ENCODE data around the gene SHB.
"Not testable (repeated sequence)": the region's sequence is repeated elsewhere in the genome, so short reads cannot be mapped to it uniquely, and the experiment has no call there.

The SHB gene

DNA sequence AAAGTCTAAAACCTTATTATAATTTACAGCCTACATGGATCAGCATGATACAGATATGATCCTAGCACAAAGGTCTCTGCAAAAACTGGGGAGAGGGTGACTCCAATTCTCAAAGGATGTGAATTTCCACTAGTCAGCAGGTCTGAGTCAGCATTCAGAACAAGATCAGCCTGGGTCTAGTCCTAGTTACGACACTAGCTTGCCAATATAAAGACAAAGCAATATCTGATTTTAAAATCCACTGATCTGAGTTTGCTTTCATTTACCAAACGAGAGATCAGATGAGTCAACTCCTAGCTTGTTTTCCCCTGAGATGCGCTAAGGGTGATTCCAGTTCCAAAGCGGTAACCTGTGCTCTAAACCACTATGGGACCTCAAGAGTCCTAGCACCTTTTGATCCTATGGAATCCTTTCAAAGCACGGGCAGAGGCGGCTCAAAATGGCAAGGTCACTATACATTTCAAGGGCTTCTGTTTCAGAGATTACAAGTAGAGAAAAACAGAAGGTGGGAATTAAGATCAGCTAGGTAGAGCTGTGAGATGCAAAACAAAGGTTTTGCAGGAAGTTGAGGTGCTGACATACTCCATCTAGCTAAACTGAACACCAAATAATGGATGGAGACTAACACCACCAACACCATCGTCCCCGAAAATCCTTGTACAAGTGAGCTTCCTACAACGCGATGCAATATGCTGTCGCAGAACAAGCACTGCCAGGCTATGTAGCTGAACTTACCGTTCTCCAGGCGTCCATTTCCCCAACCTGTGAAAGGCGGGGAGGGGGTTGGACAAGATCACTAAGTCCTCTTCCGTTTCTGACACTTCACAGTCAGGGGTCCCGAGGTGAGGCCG is 166.0 kb downstream of the SHB start:
- DNase-seq (ENCODE audit: low read depth): no peak

DNA sequence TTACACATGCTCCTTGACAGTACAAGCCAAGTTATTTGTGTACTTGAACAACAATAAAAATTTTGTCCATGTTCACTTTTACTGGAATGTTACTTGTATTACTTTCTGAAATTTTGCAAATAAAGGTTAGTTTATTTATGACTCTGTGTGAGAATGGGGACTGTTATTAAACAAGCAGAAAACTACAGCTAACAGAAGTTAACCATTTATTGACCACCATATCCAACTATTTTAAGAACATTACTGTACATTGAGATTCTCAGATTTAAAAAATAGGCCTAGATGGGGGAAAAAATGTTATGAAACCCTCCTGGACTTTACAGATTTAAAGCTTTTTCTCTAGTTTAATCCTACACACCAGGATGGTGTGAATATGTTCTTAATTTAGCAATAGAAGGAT is 166.9 kb downstream of the SHB start:
- DNase-seq (ENCODE audit: low read depth): no peak

DNA sequence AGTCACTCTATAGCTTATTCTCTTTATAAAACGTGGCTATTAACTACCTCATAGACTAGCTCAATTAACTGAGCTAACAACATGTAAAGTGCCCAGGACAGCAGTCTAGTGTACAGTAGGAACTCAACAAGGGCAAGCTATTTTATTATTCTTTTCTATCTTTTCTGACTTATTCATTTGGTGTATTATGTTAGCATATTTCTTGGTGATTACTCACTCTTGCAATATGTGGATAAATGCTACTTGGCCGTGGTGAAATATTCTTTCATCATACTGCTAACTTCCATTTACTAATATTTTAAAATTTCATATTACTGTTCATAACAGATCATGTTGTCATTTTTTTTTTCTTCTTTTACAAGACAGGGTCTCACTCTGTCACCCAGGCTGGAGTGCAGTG is 170.0 kb downstream of the SHB start:
- DNase-seq (ENCODE audit: low read depth): peak; percentile 27

DNA sequence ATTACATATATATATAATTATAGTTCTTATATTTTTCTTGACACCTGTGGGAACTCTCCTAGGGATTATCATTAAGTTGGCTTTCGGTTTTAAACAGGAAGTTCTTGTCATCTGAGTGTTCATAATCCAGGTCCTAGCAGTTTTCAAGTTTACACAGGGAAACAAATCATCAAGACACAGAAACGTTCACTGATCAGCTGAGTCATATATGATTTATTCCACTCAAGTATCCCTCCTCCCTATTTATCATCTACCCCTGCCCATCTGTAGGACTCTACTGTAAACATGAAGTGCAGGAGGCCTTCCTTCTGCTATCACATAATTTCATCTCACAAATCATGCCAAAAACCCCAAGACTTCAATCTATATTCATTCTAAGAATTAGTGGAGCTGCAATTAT is 171.4 kb downstream of the SHB start:
- DNase-seq (ENCODE audit: low read depth): no peak

- no peak for DNase-seq (ENCODE audit: low read depth)
These were observed 177.0 kb downstream of the SHB start for GRCh38 chr9:37892063-37892462.

GRCh38 chr9:37891042-37891441 is 178.0 kb downstream of the SHB start:
- DNase-seq (ENCODE audit: low read depth): not testable (repeated sequence)

DNA sequence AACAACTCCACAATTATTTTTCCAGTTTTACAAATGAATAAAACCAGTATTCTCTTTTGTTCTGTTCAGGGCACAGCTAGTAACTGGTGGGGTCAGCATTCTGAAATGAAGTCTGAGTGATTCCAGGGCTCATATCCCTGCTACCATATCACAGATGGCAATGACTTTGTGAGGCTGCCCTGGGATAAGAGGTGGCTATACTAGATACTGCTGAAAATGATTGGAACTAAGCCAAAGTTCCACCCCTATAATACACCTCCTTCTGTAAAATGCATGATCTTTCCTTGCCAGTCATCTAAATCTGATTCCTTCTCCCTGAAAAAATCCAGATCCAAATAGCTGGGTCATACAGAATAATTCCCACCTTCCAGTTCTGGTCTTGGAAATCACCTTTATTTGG is 179.5 kb downstream of the SHB start:
- no peak for DNase-seq (ENCODE audit: low read depth)

DNA sequence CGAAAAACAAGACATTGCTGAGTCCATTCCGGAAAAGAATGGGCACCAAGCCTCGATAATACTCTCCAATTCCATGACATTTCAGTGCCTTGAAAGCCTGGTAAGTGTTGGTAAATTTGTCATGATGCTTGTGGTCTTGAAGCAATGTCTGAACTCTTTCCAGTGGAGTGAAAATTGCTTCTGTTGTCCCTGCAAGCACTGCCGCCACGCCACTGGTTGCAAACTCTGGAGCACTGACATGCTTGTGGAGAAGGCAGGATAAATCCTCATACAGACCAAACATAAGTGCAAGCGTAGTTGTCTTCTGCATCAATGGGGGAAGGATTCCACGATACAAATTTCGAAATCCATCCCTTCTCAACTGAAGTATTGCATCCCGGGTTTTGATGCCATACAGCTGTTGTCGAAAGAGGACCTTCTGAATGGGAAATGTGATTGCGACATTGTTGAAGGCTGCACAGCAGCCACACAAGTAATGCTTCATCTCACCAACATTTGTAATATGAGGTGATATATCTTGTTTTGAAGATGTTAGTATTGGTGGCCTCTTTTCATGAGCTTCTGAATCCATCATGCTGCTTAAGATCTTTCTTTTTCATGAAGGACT is 180.9 kb downstream of the SHB start:
- not testable (repeated sequence) for DNase-seq (ENCODE audit: low read depth)

DNA sequence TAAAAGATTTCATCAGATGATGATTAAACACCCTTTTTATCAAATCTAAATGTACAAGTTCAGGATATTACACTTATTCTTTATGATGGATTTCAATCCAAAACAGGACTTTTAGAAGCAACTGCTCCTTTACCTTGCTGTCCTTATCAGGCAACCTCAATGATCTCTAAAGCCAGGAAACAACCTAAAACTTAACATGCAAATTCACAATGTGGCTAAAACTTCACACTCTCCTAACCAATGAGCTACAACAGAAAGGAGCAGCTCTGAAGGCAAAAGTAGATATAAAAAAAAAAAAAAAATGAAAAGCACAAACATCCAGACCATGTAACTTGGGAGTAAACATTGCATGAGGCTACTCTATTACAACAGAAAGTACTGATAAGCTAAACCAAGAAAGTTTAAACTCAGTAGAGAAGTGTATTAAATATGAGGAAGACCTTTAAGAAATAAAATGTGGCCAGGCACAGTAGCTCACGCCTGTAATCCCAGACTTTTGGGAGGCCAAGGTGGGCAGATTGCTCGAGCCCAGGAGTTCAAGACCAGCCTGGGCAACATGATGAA is 188.0 kb downstream of the SHB start:
- no peak for DNase-seq (ENCODE audit: low read depth)

DNA sequence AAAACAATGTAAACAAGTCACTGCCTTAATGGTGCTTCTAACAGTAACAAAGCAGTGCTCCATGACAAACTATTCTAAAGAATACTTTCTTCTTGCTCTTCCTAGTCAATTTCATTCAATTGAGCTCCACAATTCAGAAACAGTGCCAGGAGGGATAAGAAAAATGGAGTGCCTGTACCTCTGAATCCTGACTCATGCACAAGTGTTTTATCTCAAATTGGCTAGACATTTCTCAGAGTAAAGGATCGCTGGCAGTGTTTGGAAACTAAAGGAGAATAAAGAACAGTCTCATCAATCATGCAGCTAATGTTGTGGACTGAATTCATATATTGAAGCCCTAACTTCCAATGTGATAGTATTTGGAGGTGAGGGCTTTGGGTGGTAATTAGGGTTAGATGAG is 192.7 kb downstream of the SHB start:
- DNase-seq (ENCODE audit: low read depth): no peak

DNA sequence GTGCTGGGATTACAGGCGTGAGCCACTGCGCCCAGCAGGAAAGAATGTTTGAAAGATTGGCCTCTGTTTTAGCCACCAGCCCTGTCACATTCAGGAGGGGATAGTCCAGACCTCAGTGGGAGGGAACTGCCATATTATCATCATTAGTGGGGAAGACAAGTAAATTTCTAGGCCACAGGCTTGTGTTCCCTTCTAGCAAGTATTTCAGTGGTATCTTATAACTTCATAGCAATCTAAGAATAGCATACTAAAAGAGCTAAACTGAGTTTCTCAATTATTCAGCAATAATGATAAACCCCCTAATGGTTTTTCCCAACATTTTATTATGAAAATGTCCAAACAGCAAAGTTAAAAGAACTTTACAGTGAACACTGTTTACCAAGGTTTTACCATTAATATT is 195.1 kb downstream of the SHB start:
- DNase-seq (ENCODE audit: low read depth): no peak

DNA sequence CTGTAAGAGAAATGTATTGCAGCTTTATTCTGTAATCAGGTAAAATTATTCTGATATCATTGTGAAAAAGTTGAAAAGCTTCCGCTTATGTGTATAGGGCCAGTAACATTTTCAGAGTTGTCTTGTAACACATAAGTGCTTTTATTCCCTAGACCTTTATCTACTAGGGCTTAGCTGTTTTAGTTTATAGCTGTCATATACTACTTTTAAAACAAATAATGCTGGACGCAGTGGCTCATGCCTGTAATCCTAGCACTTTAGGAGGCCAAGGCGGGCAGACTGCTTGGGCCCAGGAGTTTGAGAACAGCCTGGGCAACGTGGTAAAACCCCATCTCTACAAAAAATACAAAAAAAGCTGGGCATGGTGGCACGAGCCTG is 198.2 kb downstream of the SHB start:
- no peak for DNase-seq (ENCODE audit: low read depth)

- DNase-seq (ENCODE audit: low read depth): no peak
These were observed 198.8 kb downstream of the SHB start for GRCh38 chr9:37870081-37870798.
